ENCODE measurements around the gene LAMA5.

LAMA5 gene

GRCh38 chr20:62391165-62392076 is 24.3 kb upstream of the LAMA5 start:
- no peak for DNase-seq (ENCODE audit: extremely low spot score, insufficient read length, low read depth)
- FAIRE-seq = no peak

- FAIRE-seq = no peak
- DNase-seq (ENCODE audit: extremely low spot score, insufficient read length, low read depth) = no peak
These were observed 23.4 kb upstream of the LAMA5 start for GRCh38 chr20:62390317-62391164.

- FAIRE-seq (no peak), DNase-seq (ENCODE audit: extremely low spot score, insufficient read length, low read depth) (no peak)
These were observed 22.5 kb upstream of the LAMA5 start for GRCh38 chr20:62389601-62390087.

GRCh38 chr20:62388839-62389600 is 21.9 kb upstream of the LAMA5 start:
- DNase-seq (ENCODE audit: extremely low spot score, insufficient read length, low read depth) (no peak), FAIRE-seq (no peak)

- FAIRE-seq = no peak
- DNase-seq (ENCODE audit: extremely low spot score, insufficient read length, low read depth) = no peak
These were observed 21.0 kb upstream of the LAMA5 start for GRCh38 chr20:62387933-62388635.

GRCh38 chr20:62387219-62387913 is 20.3 kb upstream of the LAMA5 start:
- FAIRE-seq (no peak), DNase-seq (ENCODE audit: extremely low spot score, insufficient read length, low read depth) (no peak)

GRCh38 chr20:62386383-62387218 is 19.5 kb upstream of the LAMA5 start, which contains the start of gene RPS21:
Gene RPS21 (plus strand): TSS chr20:62387103. CDS start chr20:62387339, 236 bp downstream.
- peak; percentile 94 for DNase-seq (ENCODE audit: extremely low spot score, insufficient read length, low read depth)
- peak; percentile 84 for FAIRE-seq

GRCh38 chr20:62382306-62383198 is 15.4 kb upstream of the LAMA5 start:
- peak; percentile 73 for FAIRE-seq

GRCh38 chr20:62381842-62382241 is 14.7 kb upstream of the LAMA5 start:
- DNase-seq (ENCODE audit: extremely low spot score, insufficient read length, low read depth) = no peak
- FAIRE-seq = no peak

More at GRCh38 chr20:62382306-62383198, 15.4 kb upstream of the LAMA5 start:
- DNase-seq (ENCODE audit: extremely low spot score, insufficient read length, low read depth) = peak; percentile 65

GRCh38 chr20:62381202-62381797 is 14.2 kb upstream of the LAMA5 start:
- DNase-seq (ENCODE audit: extremely low spot score, insufficient read length, low read depth) (no peak), FAIRE-seq (no peak)

- DNase-seq (ENCODE audit: extremely low spot score, insufficient read length, low read depth) = no peak
- no peak for FAIRE-seq
These were observed 11.1 kb upstream of the LAMA5 start for GRCh38 chr20:62378215-62378614.

- FAIRE-seq (no peak), DNase-seq (ENCODE audit: extremely low spot score, insufficient read length, low read depth) (no peak)
These were observed 10.6 kb upstream of the LAMA5 start for GRCh38 chr20:62377615-62378178.

- FAIRE-seq (no peak), DNase-seq (ENCODE audit: extremely low spot score, insufficient read length, low read depth) (no peak)
These were observed 10.0 kb upstream of the LAMA5 start for GRCh38 chr20:62377064-62377461.

- DNase-seq (ENCODE audit: extremely low spot score, insufficient read length, low read depth) (no peak), FAIRE-seq (no peak)
These were observed 9.3 kb upstream of the LAMA5 start for GRCh38 chr20:62376112-62377063.
